AG10803 (cell line): ENCODE measurements around the gene TTLL9.

ENCODE experiments used
- DNase-seq: peaks from one replicate; pipeline ENCODE4 v3.0.0; 2010; ENCODE audit warnings: low read depth
- H3K4me3 ChIP-seq: 2 replicates; pipeline ENCODE4 v1.5.1; 2011; ENCODE audit warnings: mild to moderate bottlenecking, low read length, control low read depth
- CTCF ChIP-seq: conservative IDR thresholded peaks from 2 replicates; pipeline ENCODE4 v1.5.1; 2011; ENCODE audit warnings: mild to moderate bottlenecking, low read length, control low read depth, inconsistent platforms

TTLL9 gene

GRCh38 chr20:31838646-31839292 is 31.7 kb upstream of the TTLL9 start:
- no peak for DNase-seq
- no peak overlapping the region for H3K4me3 ChIP-seq
- TF ChIP-seq CTCF: no peak

GRCh38 chr20:31839782-31840487 is 30.5 kb upstream of the TTLL9 start:
- TF ChIP-seq CTCF: no peak
- no peak overlapping the region for H3K4me3 ChIP-seq
- DNase-seq: no peak

GRCh38 chr20:31840906-31841816 is 29.3 kb upstream of the TTLL9 start:
- TF ChIP-seq CTCF: no peak
- DNase-seq: peak; percentile 47

GRCh38 chr20:31841928-31842327 is 28.5 kb upstream of the TTLL9 start:
- DNase-seq: peak; percentile 54
- no peak overlapping the region for H3K4me3 ChIP-seq
- TF ChIP-seq CTCF: no peak

More at GRCh38 chr20:31840906-31841816, 29.3 kb upstream of the TTLL9 start:
- H3K4me3 ChIP-seq: no peak overlapping the region

- TF ChIP-seq CTCF: no peak
- no peak overlapping the region for H3K4me3 ChIP-seq
- DNase-seq: peak; percentile 58
Measured at GRCh38 chr20:31842471-31843157, 27.8 kb upstream of the TTLL9 start.

- no peak for DNase-seq
- no peak overlapping the region for H3K4me3 ChIP-seq
- TF ChIP-seq CTCF: no peak
Measured at GRCh38 chr20:31843288-31843687, 27.1 kb upstream of the TTLL9 start.
